ENCODE measurements around the gene SLC16A13.

GRCh38 chr17:7084088-7084487 lies 48.3 kb downstream of the SLC16A13 start:
- TF ChIP-seq CTCF (conservative IDR thresholded peaks at IDR 0.05; ENCODE audit: low read depth, low read length), result no peak
- TF ChIP-seq EZH2 (IDR thresholded peaks at IDR 0.05; ENCODE audit: borderline replicate concordance, low read depth, low read length, poor library complexity, severe bottlenecking), result no peak
